H1 (cell line): Measurements from ENCODE around the gene ICA1. TPM values are rescaled to one million over a fixed set of nuclear protein-coding genes. Genes with fewer than 3 reads are reported as not detected.

ENCODE experiments used
- CTCF ChIA-PET: fragments of 300-600 bp; sonication (Branson Sonifier 250); formaldehyde crosslinking; loops from one replicate; lab custom pipeline; 2021; ENCODE audit not compliant: partially characterized antibody; lab: Charles Lee
- POLR2A ChIA-PET: fragments of 300-600 bp; sonication (Branson Sonifier 250); formaldehyde crosslinking; loops from one replicate; lab custom pipeline; 2021; ENCODE audit warnings: inconsistent platforms; ENCODE audit not compliant: partially characterized antibody; lab: Charles Lee
- DNase-seq, 2 experiments: peaks; one replicate each; pipeline versions ENCODE4 v3.0.0 to v3.0.0-alpha.2; 2010 to 2022; ENCODE audit warnings: low spot score in 2 of 2, low read depth in 1 of 2, mixed read lengths in 1 of 2
- FAIRE-seq: peaks from 2 replicates; lab custom pipeline; 2011; peaks lifted over from hg19 to GRCh38; lab: Jason Lieb, UNC
- H2AFZ ChIP-seq: 2 replicates; pipeline ENCODE4 v1.8.1; 2012; ENCODE audit warnings: low read length, inconsistent platforms
- H2AK5ac ChIP-seq: 2 replicates; pipeline ENCODE4 v1.6.1; 2013; ENCODE audit warnings: low read depth, low read length
- H2BK120ac ChIP-seq: replicated peaks from 2 replicates; pipeline ENCODE3; 2013; ENCODE audit warnings: low read depth, low read length, inconsistent platforms
- H2BK12ac ChIP-seq: 2 replicates; pipeline ENCODE4 v1.6.1; 2013; ENCODE audit warnings: low read depth, low read length
- H2BK15ac ChIP-seq: 2 replicates; pipeline ENCODE4 v1.6.1; 2013; ENCODE audit warnings: low read length
- H2BK20ac ChIP-seq: 2 replicates; pipeline ENCODE4 v1.6.1; 2013; ENCODE audit warnings: low read length
- H2BK5ac ChIP-seq: 2 replicates; pipeline ENCODE4 v1.6.1; 2013; ENCODE audit warnings: low read depth, low read length
- H3K14ac ChIP-seq: 2 replicates; pipeline ENCODE4 v1.6.1; 2013; ENCODE audit warnings: inconsistent platforms; ENCODE audit not compliant: insufficient read length
- H3K18ac ChIP-seq: 2 replicates; pipeline ENCODE4 v1.6.1; 2013; ENCODE audit warnings: low read length; ENCODE audit errors: extremely low read depth
- H3K23ac ChIP-seq: 2 replicates; pipeline ENCODE4 v1.6.1; 2013; ENCODE audit warnings: inconsistent platforms; ENCODE audit not compliant: insufficient read length
- H3K23me2 ChIP-seq: 2 replicates; pipeline ENCODE4 v1.6.1; 2013; ENCODE audit warnings: low read depth, low read length
- H3K27ac ChIP-seq: 2 replicates; pipeline ENCODE4 v1.6.1; 2011; ENCODE audit warnings: low read depth, low read length, inconsistent platforms
- H3K27me3 ChIP-seq, 4 experiments: replicated peaks in 1 of 4; 1 replicate in 1 of 4; 2 replicates in 3 of 4; pipeline versions ENCODE4 v1.6.1 to v1.8.1; 2011 to 2013; ENCODE audit warnings: low read length in 3 of 4, mild to moderate bottlenecking in 3 of 4, inconsistent platforms in 2 of 4, mixed read lengths in 2 of 4, moderate library complexity in 1 of 4; ENCODE audit not compliant: control insufficient read depth in 3 of 4, insufficient read depth in 3 of 4; ENCODE audit errors: extremely low read depth in 1 of 4
- H3K36me3 ChIP-seq, 4 experiments: 2 replicates each; pipeline versions ENCODE4 v1.6.1 to v1.8.1; 2011 to 2013; ENCODE audit warnings: mild to moderate bottlenecking in 4 of 4, low read length in 3 of 4, moderate library complexity in 2 of 4, control low read depth in 1 of 4, inconsistent platforms in 1 of 4; ENCODE audit not compliant: insufficient read depth in 4 of 4, control insufficient read depth in 2 of 4
- H3K4ac ChIP-seq: replicated peaks from 2 replicates; pipeline ENCODE3; 2013; ENCODE audit warnings: low read length, low read depth, mixed read lengths, inconsistent platforms; ENCODE audit not compliant: insufficient read length
- H3K4me1 ChIP-seq, 4 experiments: replicated peaks in 1 of 4; 1 replicate in 1 of 4; 2 replicates in 3 of 4; pipeline versions ENCODE4 v1.6.1 to v1.8.1; 2011 to 2013; ENCODE audit warnings: low read length in 3 of 4, inconsistent platforms in 2 of 4, mixed read lengths in 1 of 4; ENCODE audit not compliant: insufficient read depth in 4 of 4, control insufficient read depth in 3 of 4
- H3K4me2 ChIP-seq, 2 experiments: 2 replicates each; pipeline versions ENCODE4 v1.6.1 to v1.8.1; 2011 to 2013; ENCODE audit warnings: low read depth in 2 of 2, low read length in 2 of 2, control low read depth in 1 of 2, inconsistent platforms in 1 of 2, mild to moderate bottlenecking in 1 of 2; ENCODE audit not compliant: insufficient read depth in 1 of 2
- H3K4me3 ChIP-seq, 4 experiments: fragments of 200-600, 300-600 bp in 1 of 4; sonication (generic), shearing (Covaris generic), sonication (Bioruptor Twin) in 1 of 4; 2 replicates each; pipeline versions ENCODE4 v1.5.1 to v1.8.1; 2011 to 2016; ENCODE audit warnings: low read length in 4 of 4, low read depth in 3 of 4, control low read depth in 2 of 4, inconsistent platforms in 2 of 4, mild to moderate bottlenecking in 2 of 4, mixed read lengths in 1 of 4, moderate library complexity in 1 of 4; ENCODE audit not compliant: insufficient read depth in 2 of 4; ENCODE audit errors: extremely low read depth in 1 of 4
- H3K56ac ChIP-seq: replicated peaks from 2 replicates; pipeline ENCODE3; 2013; ENCODE audit warnings: low read depth, mild to moderate bottlenecking, mixed read lengths, low read length, inconsistent platforms; ENCODE audit not compliant: insufficient read length
- H3K79me1 ChIP-seq: 2 replicates; pipeline ENCODE4 v1.6.1; 2013; ENCODE audit warnings: low read depth, low read length, control low read depth
- H3K79me2 ChIP-seq, 2 experiments: 2 replicates each; pipeline versions ENCODE4 v1.6.1 to v1.8.1; 2012 to 2013; ENCODE audit warnings: low read length in 2 of 2, mild to moderate bottlenecking in 2 of 2, inconsistent platforms in 1 of 2; ENCODE audit not compliant: insufficient read depth in 2 of 2, control insufficient read depth in 1 of 2
- H3K9ac ChIP-seq, 4 experiments: replicated peaks in 1 of 4; 1 replicate in 1 of 4; 2 replicates in 3 of 4; pipeline versions ENCODE4 v1.6.1 to v1.8.1; 2011 to 2013; ENCODE audit warnings: low read depth in 3 of 4, low read length in 3 of 4, control low read depth in 2 of 4, mild to moderate bottlenecking in 2 of 4, moderate library complexity in 2 of 4, inconsistent platforms in 1 of 4; ENCODE audit errors: extremely low read depth in 1 of 4
- H3K9me3 ChIP-seq, 2 experiments: 2 replicates each; pipeline versions ENCODE4 v1.6.1 to v1.8.1; 2012 to 2013; ENCODE audit warnings: mild to moderate bottlenecking in 2 of 2, moderate library complexity in 2 of 2, control low read depth in 1 of 2, inconsistent platforms in 1 of 2, low read depth in 1 of 2, low read length in 1 of 2, mixed read lengths in 1 of 2; ENCODE audit not compliant: insufficient read depth in 2 of 2
- H4K20me1 ChIP-seq, 2 experiments: replicated peaks in 1 of 2; 2 replicates each; pipeline versions ENCODE3 to v1.8.1; 2011 to 2013; ENCODE audit warnings: inconsistent platforms in 2 of 2, low read length in 2 of 2, mild to moderate bottlenecking in 1 of 2; ENCODE audit not compliant: insufficient read depth in 2 of 2, control insufficient read depth in 1 of 2
- H4K5ac ChIP-seq: 2 replicates; pipeline ENCODE4 v1.6.1; 2013; ENCODE audit warnings: low read length, low read depth, mixed read lengths, inconsistent platforms; ENCODE audit not compliant: insufficient read length
- H4K8ac ChIP-seq: 2 replicates; pipeline ENCODE4 v1.8.0; 2013; ENCODE audit warnings: mild to moderate bottlenecking, moderate library complexity, low read length, inconsistent platforms; ENCODE audit not compliant: insufficient read depth; ENCODE audit errors: extremely low read depth
- H4K91ac ChIP-seq: replicated peaks from 2 replicates; pipeline ENCODE3; 2013; ENCODE audit warnings: low read length, mixed read lengths, inconsistent platforms; ENCODE audit not compliant: insufficient read length
- CBX8 ChIP-seq: fragments of 300-800, 300-1000 bp; sonication (generic); IDR thresholded peaks from 2 replicates; pipeline ENCODE4 v1.7.1; 2016; ENCODE audit warnings: low read depth, low read length, borderline replicate concordance
- CEBPB ChIP-seq: IDR thresholded peaks from 2 replicates; pipeline ENCODE4 v1.6.1; 2012; ENCODE audit warnings: low read depth, low read length
- CHD2 ChIP-seq: IDR thresholded peaks from 2 replicates; pipeline ENCODE4 v1.6.1; 2012; ENCODE audit warnings: low read length, improper control_type of control experiment
- HDAC2 ChIP-seq, 2 experiments: fragments of 300-600 bp in 1 of 2; sonication (generic) in 1 of 2; IDR thresholded peaks; 2 replicates each; pipeline ENCODE4 v1.6.1; 2011 to 2012; ENCODE audit warnings: low read depth in 2 of 2, low read length in 2 of 2, mild to moderate bottlenecking in 2 of 2, moderate library complexity in 2 of 2, borderline replicate concordance in 1 of 2, inconsistent platforms in 1 of 2
- KDM1A ChIP-seq: fragments of 200-600, 300-600 bp; sonication (generic); IDR thresholded peaks from 2 replicates; pipeline ENCODE4 v1.7.1; 2016; ENCODE audit warnings: mild to moderate bottlenecking, low read length, borderline replicate concordance
- MAX ChIP-seq: IDR thresholded peaks from 2 replicates; pipeline ENCODE4 v1.6.1; 2012; ENCODE audit warnings: inconsistent platforms
- NRF1 ChIP-seq: IDR thresholded peaks from 2 replicates; pipeline ENCODE4 v1.6.1; 2011; ENCODE audit warnings: mild to moderate bottlenecking, low read depth, low read length, improper control_type of control experiment
- PHF8 ChIP-seq: fragments of 200-600 bp; sonication (generic); conservative IDR thresholded peaks from 2 replicates; pipeline ENCODE4 v1.7.1; 2012; ENCODE audit warnings: low read depth, mild to moderate bottlenecking, inconsistent platforms, low read length, moderate library complexity
- POLR2AphosphoS5 ChIP-seq: IDR thresholded peaks from 2 replicates; pipeline ENCODE4 v1.6.1; 2011; ENCODE audit warnings: low read depth, low read length
- RFX5 ChIP-seq: IDR thresholded peaks from 2 replicates; pipeline ENCODE4 v1.6.1; 2011; ENCODE audit warnings: low read depth, low read length, improper control_type of control experiment, borderline replicate concordance
- SIX5 ChIP-seq: IDR thresholded peaks from 2 replicates; pipeline ENCODE4 v1.6.1; 2011; ENCODE audit warnings: mild to moderate bottlenecking, low read depth, low read length
- SP4 ChIP-seq: IDR thresholded peaks from 2 replicates; pipeline ENCODE4 v1.6.1; 2012; ENCODE audit warnings: low read length, inconsistent platforms
- SUZ12 ChIP-seq: fragments of 200-600 bp; sonication (generic); IDR thresholded peaks from 2 replicates; pipeline ENCODE4 v1.6.1; 2012; ENCODE audit warnings: mild to moderate bottlenecking, inconsistent platforms, low read length, moderate library complexity, mixed read lengths
- TAF1 ChIP-seq: IDR thresholded peaks from 2 replicates; pipeline ENCODE4 v1.6.1; 2011; ENCODE audit warnings: mild to moderate bottlenecking, low read depth, low read length
- TCF12 ChIP-seq: IDR thresholded peaks from 2 replicates; pipeline ENCODE4 v1.6.1; 2011; ENCODE audit warnings: low read depth, mild to moderate bottlenecking, low read length
- TEAD4 ChIP-seq: IDR thresholded peaks from 2 replicates; pipeline ENCODE4 v1.6.1; 2012; ENCODE audit warnings: low read depth, low read length, inconsistent platforms, mixed read lengths
- WGBS, 2 experiments: shearing (Covaris generic) in 1 of 2; methylation state at CpG; one replicate each; pipeline versions ENCODE4 v1.1.6 to v1.1.7; 2013 to 2015; ENCODE audit warnings: low lambda C conversion rate in 2 of 2, mixed read lengths in 2 of 2, inconsistent platforms in 1 of 2, low coverage in 1 of 2, missing lambda C conversion rate in 1 of 2; ENCODE audit not compliant: insufficient replicate concordance in 2 of 2, insufficient coverage in 1 of 2, insufficient read length in 1 of 2; ENCODE audit errors: extremely low coverage in 1 of 2, missing lambda C conversion rate in 1 of 2; 5-methylcytosine and 5-hydroxymethylcytosine counted together
- polyA plus RNA-seq, 7 experiments: library from polyadenylated mRNA; depleted of rRNA in 3 of 7; stranded (reverse) in 5 of 7; unstranded in 2 of 7; fragments of >200 nt in 5 of 7; fragments of 200-250 nt in 2 of 7; gene quantifications; 1 replicate in 5 of 7; 2 replicates in 1 of 7; 4 replicates in 1 of 7; pipeline versions ENCODE4 v1.2.1 to v1.2.3, GENCODE V29; 2011 to 2013; ENCODE audit warnings: missing spikeins in 2 of 7, mixed read lengths in 2 of 7
- total RNA-seq: library from RNA; stranded (reverse); fragmentation: NEBNext Ultra II Directional; extraction: Animal tissue kit (Norgen Biotek cat#: 25700); gene quantifications from 2 replicates; pipeline ENCODE4 v1.2.1, GENCODE V29; 2021

ICA1 gene
- total and polyA plus RNA-seq, 2 of the 8 experiments (the other 6 are each of a cell fraction or from before 2014, with no cell fraction given): 14.9 to 37.1 TPM

DNA sequence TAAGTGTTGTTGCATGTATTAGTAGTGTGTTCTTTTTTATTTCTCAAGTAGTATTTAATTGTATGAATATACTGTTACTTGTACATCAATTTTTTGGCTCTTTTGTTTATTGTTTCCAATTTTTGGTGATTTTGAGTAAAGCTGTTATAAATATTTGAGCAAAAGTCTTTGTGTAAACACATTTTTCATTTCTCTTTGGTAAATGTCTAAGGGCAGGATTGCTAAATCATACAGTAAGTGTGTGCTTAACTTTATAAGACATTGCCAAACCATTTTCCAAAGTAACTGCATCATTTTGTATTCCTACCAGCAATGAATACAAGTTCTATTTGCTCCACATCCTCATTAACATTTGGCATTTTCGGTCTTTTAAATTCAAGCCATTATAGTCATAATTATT lies 92.8 kb downstream of the ICA1 start:
- no peak for FAIRE-seq
- TF ChIP-seq CEBPB (no peak), RFX5 (no peak), HDAC2 (IDR thresholded peaks at IDR 0.05; ENCODE audit: borderline replicate concordance in 1 of 2, low read depth in 2 of 2, low read length in 2 of 2) (no peak), POLR2AphosphoS5 (no peak), TCF12 (no peak), MAX (no peak), SIX5 (no peak), NRF1 (no peak), SUZ12 (no peak), CBX8 (no peak), TAF1 (no peak), KDM1A (no peak), CHD2 (no peak), TEAD4 (no peak), SP4 (no peak), PHF8 (no peak)

More for the DNA sequence above, 92.8 kb downstream of the ICA1 start:
- POLR2A ChIA-PET: no interaction called here
- peaks cover 0 to 3% (median 0%) of the 10 kb centered on the region in 4 experiments; a peak in 1 of 7 replicates for H3K4me1 ChIP-seq
- CTCF ChIA-PET: interaction anchor here (0.8 to 0.9 kb wide), 2 partner anchors 9 to 21 kb away, joined by 3 to 5 read pairs; no protein-coding TSS in a partner anchor
- no peak overlapping the region for H4K8ac ChIP-seq
- no peak overlapping the region for H3K14ac ChIP-seq
- no peak overlapping the region for H2AK5ac ChIP-seq
- no peak overlapping the region for H2AFZ ChIP-seq
- H3K23ac ChIP-seq: no peak overlapping the region
- H3K9ac ChIP-seq: no peak overlapping the region
- no peak overlapping the region for H3K18ac ChIP-seq
- H3K4me2 ChIP-seq: no peak overlapping the region
- WGBS, 2 experiments: 83% methylated on average over 1 of the region's 1 CpG; no CpG with 5 or more reads in 1 of the 2 experiments
- H3K9me3 ChIP-seq: no peaks in the 10 kb centered on the region
- no peaks in the 10 kb centered on the region for H3K27me3 ChIP-seq
- no peaks in the 10 kb centered on the region for H4K20me1 ChIP-seq
- H3K36me3 ChIP-seq: no peaks in the 10 kb centered on the region
- no peak overlapping the region for H3K4ac ChIP-seq
- no peak overlapping the region for H2BK12ac ChIP-seq
- H2BK5ac ChIP-seq: no peak overlapping the region
- no peak overlapping the region for H2BK15ac ChIP-seq
- H3K23me2 ChIP-seq: no peaks in the 10 kb centered on the region
- H4K91ac ChIP-seq: no peak overlapping the region
- no peak overlapping the region for H2BK120ac ChIP-seq
- no peaks in the 10 kb centered on the region for H3K79me2 ChIP-seq
- DNase-seq: no peak
- no peak overlapping the region for H4K5ac ChIP-seq
- H2BK20ac ChIP-seq: no peak overlapping the region
- no peaks in the 10 kb centered on the region for H3K79me1 ChIP-seq
- H3K56ac ChIP-seq: no peak overlapping the region
- H3K4me3 ChIP-seq: no peak overlapping the region
- no peak overlapping the region for H3K27ac ChIP-seq
